SK-N-SH treated with all-trans-retinoic acid at 6 μM for 48 hours (cell line): ENCODE measurements around the gene WFDC9.
"Not testable (repeated sequence)": the region's sequence is repeated elsewhere in the genome, so short reads cannot be mapped to it uniquely, and the experiment has no call there.

ENCODE experiments used
- ATAC-seq: fragments of 200-7000 bp; cut with Tn5 transposase; 3 replicates; pipeline ENCODE4 v1.9.1; 2020; ENCODE audit warnings: mild to moderate bottlenecking, moderate library complexity
- ARNTL ChIP-seq: fragments of 450-650 bp; formaldehyde crosslinking; IDR thresholded peaks from 2 replicates; pipeline ENCODE4 v1.5.0; 2020; ENCODE audit warnings: low read depth, mild to moderate bottlenecking, moderate library complexity, borderline replicate concordance
- BACH2 ChIP-seq: fragments of 250-450 bp; sonication (Bioruptor Pico); IDR thresholded peaks from 2 replicates; pipeline ENCODE4 v1.9.0; 2021; ENCODE audit warnings: mild to moderate bottlenecking, borderline replicate concordance
- CSDC2 ChIP-seq: fragments of 250-450 bp; sonication (Bioruptor Pico); IDR thresholded peaks from 2 replicates; pipeline ENCODE4 v1.5.0; 2020; ENCODE audit warnings: mild to moderate bottlenecking, moderate library complexity
- CSRNP3 ChIP-seq: fragments of 250-450 bp; sonication (Bioruptor Pico); IDR thresholded peaks from 2 replicates; pipeline ENCODE4 v1.5.1; 2021; ENCODE audit warnings: mild to moderate bottlenecking, moderate library complexity
- ESRRG ChIP-seq: fragments of 250-450 bp; sonication (Bioruptor Pico); IDR thresholded peaks from 2 replicates; pipeline ENCODE4 v1.6.1; 2021; ENCODE audit warnings: mild to moderate bottlenecking
- GLIS3 ChIP-seq: fragments of 250-450 bp; sonication (Bioruptor Pico); IDR thresholded peaks from 2 replicates; pipeline ENCODE4 v1.5.0; 2020; ENCODE audit warnings: mild to moderate bottlenecking, moderate library complexity
- ISL1 ChIP-seq: fragments of 250-450 bp; sonication (Bioruptor Pico); IDR thresholded peaks from 2 replicates; pipeline ENCODE4 v2.1.2; 2022; ENCODE audit warnings: mild to moderate bottlenecking, moderate library complexity
- OSR1 ChIP-seq: fragments of 250-450 bp; sonication (Bioruptor Pico); IDR thresholded peaks from 2 replicates; pipeline ENCODE4 v1.8.0; 2022; ENCODE audit warnings: moderate library complexity, mild to moderate bottlenecking, inconsistent platforms
- PATZ1 ChIP-seq: fragments of 250-450 bp; sonication (Bioruptor Pico); IDR thresholded peaks from 2 replicates; pipeline ENCODE4 v1.8.0; 2020; ENCODE audit warnings: mild to moderate bottlenecking, moderate library complexity, borderline replicate concordance
- POU6F1 ChIP-seq: fragments of 250-450 bp; sonication (Bioruptor Pico); IDR thresholded peaks from 2 replicates; pipeline ENCODE4 v1.8.0; 2021; ENCODE audit warnings: low read depth, mild to moderate bottlenecking, moderate library complexity, borderline replicate concordance
- PPARA ChIP-seq: fragments of 250-450 bp; sonication (Bioruptor Pico); IDR thresholded peaks from 2 replicates; pipeline ENCODE4 v1.5.0; 2020; ENCODE audit warnings: mild to moderate bottlenecking, borderline replicate concordance
- RARB ChIP-seq: fragments of 250-450 bp; sonication (Bioruptor Pico); IDR thresholded peaks from 2 replicates; pipeline ENCODE4 v1.8.0; 2021; ENCODE audit warnings: mild to moderate bottlenecking, moderate library complexity
- SNAI2 ChIP-seq: fragments of 250-450 bp; sonication (Bioruptor Pico); IDR thresholded peaks from 2 replicates; pipeline ENCODE4 v1.5.0; 2020; ENCODE audit warnings: mild to moderate bottlenecking, moderate library complexity
- TCF4 ChIP-seq: fragments of 250-450 bp; sonication (Bioruptor Pico); IDR thresholded peaks from 2 replicates; pipeline ENCODE4 v1.8.0; 2021; ENCODE audit warnings: mild to moderate bottlenecking, moderate library complexity, borderline replicate concordance
- TOX ChIP-seq: fragments of 250-450 bp; sonication (Bioruptor Pico); IDR thresholded peaks from 2 replicates; pipeline ENCODE4 v1.8.0; 2021; ENCODE audit warnings: mild to moderate bottlenecking, moderate library complexity, borderline replicate concordance
- ZC3H10 ChIP-seq: fragments of 250-450 bp; sonication (Bioruptor Pico); IDR thresholded peaks from 2 replicates; pipeline ENCODE4 v1.5.1; 2021; ENCODE audit warnings: mild to moderate bottlenecking, moderate library complexity
- ZFP3 ChIP-seq: fragments of 250-450 bp; sonication (Bioruptor Pico); IDR thresholded peaks from 2 replicates; pipeline ENCODE4 v1.5.0; 2020; ENCODE audit warnings: mild to moderate bottlenecking, moderate library complexity
- ZNF565 ChIP-seq: fragments of 450-650 bp; formaldehyde crosslinking; conservative IDR thresholded peaks from 2 replicates; pipeline ENCODE4 v1.5.0; 2020; ENCODE audit warnings: low read depth, mild to moderate bottlenecking, moderate library complexity
- ZNF70 ChIP-seq: fragments of 450-650 bp; formaldehyde crosslinking; IDR thresholded peaks from 2 replicates; pipeline ENCODE4 v1.5.0; 2020; ENCODE audit warnings: mild to moderate bottlenecking, moderate library complexity
- ZNF8 ChIP-seq: fragments of 450-650 bp; formaldehyde crosslinking; IDR thresholded peaks from 2 replicates; pipeline ENCODE4 v1.5.0; 2020; ENCODE audit warnings: mild to moderate bottlenecking, moderate library complexity
- TF ChIP-seq, protein P1 (sequence below): fragments of 250-450 bp; sonication (Bioruptor Pico); IDR thresholded peaks from 2 replicates; pipeline ENCODE4 v1.5.0; 2020; ENCODE audit warnings: mild to moderate bottlenecking, moderate library complexity

The WFDC9 gene

GRCh38 chr20:45576995-45577394, 54.1 kb downstream of the WFDC9 start:
- ATAC-seq, result no peak
- TF ChIP-seq ZNF565 (CRISPR knock-in tag), result no peak
- TF ChIP-seq ZNF8, result no peak
- TF ChIP-seq CSDC2 (CRISPR knock-in tag), result no peak
- TF ChIP-seq OSR1 (CRISPR knock-in tag), result no peak
- TF ChIP-seq, protein P1, sequence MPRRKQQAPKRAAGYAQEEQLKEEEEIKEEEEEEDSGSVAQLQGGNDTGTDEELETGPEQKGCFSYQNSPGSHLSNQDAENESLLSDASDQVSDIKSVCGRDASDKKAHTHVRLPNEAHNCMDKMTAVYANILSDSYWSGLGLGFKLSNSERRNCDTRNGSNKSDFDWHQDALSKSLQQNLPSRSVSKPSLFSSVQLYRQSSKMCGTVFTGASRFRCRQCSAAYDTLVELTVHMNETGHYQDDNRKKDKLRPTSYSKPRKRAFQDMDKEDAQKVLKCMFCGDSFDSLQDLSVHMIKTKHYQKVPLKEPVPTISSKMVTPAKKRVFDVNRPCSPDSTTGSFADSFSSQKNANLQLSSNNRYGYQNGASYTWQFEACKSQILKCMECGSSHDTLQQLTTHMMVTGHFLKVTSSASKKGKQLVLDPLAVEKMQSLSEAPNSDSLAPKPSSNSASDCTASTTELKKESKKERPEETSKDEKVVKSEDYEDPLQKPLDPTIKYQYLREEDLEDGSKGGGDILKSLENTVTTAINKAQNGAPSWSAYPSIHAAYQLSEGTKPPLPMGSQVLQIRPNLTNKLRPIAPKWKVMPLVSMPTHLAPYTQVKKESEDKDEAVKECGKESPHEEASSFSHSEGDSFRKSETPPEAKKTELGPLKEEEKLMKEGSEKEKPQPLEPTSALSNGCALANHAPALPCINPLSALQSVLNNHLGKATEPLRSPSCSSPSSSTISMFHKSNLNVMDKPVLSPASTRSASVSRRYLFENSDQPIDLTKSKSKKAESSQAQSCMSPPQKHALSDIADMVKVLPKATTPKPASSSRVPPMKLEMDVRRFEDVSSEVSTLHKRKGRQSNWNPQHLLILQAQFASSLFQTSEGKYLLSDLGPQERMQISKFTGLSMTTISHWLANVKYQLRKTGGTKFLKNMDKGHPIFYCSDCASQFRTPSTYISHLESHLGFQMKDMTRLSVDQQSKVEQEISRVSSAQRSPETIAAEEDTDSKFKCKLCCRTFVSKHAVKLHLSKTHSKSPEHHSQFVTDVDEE (CRISPR knock-in tag), result no peak
- no peak for TF ChIP-seq POU6F1 (CRISPR knock-in tag)
- no peak for TF ChIP-seq ZNF70 (CRISPR knock-in tag)
- TF ChIP-seq ESRRG (CRISPR knock-in tag), result no peak
- no peak for TF ChIP-seq ISL1 (CRISPR knock-in tag)
- no peak for TF ChIP-seq SNAI2 (CRISPR knock-in tag)
- no peak for TF ChIP-seq CSRNP3 (CRISPR knock-in tag)
- TF ChIP-seq PPARA (CRISPR knock-in tag), result no peak
- no peak for TF ChIP-seq ZC3H10 (CRISPR knock-in tag)
- no peak for TF ChIP-seq BACH2 (CRISPR knock-in tag)
- TF ChIP-seq ZFP3 (CRISPR knock-in tag), result no peak
- TF ChIP-seq, all 23 proteins: peak for 0

DNA sequence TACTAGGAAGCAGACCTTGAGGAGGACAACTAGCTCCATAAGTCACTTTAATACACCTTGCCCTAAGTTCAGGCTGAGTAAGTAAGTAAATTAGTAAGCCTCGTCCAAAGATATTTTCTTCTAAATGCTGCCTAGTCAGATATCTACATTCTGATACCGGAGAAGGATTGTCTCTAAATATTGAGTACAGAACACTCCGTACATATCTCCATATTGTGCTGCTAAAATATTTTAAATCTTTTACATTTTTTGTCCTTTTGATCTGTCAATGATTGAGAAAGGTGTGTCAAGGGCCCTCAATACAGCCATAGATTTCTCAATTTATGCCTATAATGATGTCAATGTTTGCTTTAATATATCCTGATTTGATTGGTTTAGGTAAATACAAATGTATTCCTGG, 55.2 kb downstream of the WFDC9 start:
- no peak for TF ChIP-seq GLIS3
- no peak for TF ChIP-seq SNAI2 (CRISPR knock-in tag)
- TF ChIP-seq POU6F1 (CRISPR knock-in tag), result no peak
- TF ChIP-seq RARB (CRISPR knock-in tag), result no peak
- TF ChIP-seq ZNF565 (CRISPR knock-in tag), result no peak
- no peak for TF ChIP-seq CSRNP3 (CRISPR knock-in tag)
- TF ChIP-seq TOX (CRISPR knock-in tag), result no peak
- no peak for TF ChIP-seq ARNTL
- no peak for TF ChIP-seq PATZ1 (CRISPR knock-in tag)
- TF ChIP-seq BACH2 (CRISPR knock-in tag), result no peak
- no peak for TF ChIP-seq ZNF8
- TF ChIP-seq CSDC2 (CRISPR knock-in tag), result no peak
- no peak for TF ChIP-seq ZNF70 (CRISPR knock-in tag)
- TF ChIP-seq ZFP3 (CRISPR knock-in tag), result no peak
- TF ChIP-seq TCF4 (CRISPR knock-in tag), result no peak
- no peak for TF ChIP-seq ESRRG (CRISPR knock-in tag)

DNA sequence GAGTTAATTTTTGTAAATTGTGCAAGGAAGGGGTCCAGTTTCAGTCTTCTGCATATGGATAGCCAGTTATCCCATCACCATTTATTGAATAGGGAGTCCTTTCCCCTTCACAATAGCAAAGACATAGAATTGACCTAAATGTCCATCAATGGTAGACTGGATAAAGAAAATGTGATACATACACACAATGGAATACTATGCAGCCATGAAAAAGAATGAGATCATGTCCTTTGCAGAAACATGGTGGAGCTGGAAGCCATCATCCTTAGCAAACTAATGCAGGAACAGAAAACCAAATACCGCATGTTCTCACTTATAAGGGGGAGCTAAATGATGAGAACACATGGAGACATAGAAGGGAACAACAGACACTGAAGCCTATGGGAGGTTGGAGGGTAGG, 61.4 kb downstream of the WFDC9 start:
- not testable (repeated sequence) for ATAC-seq

More for the DNA sequence above, 55.2 kb downstream of the WFDC9 start:
- no peak for ATAC-seq
